GM13976 (cell line): ENCODE data around the gene SLC12A2.

Source experiments
- DNase-seq: peaks from one replicate; pipeline ENCODE4 v3.0.0; 2012; ENCODE audit warnings: low spot score
- CTCF ChIP-seq: IDR thresholded peaks from 2 replicates; pipeline ENCODE4 v1.5.1; 2012; ENCODE audit warnings: borderline replicate concordance, mild to moderate bottlenecking; ENCODE audit not compliant: insufficient read depth; ENCODE audit errors: extremely low read depth, missing control alignments, control extremely low read depth
- in situ Hi-C: fragments of 300-500 bp; cut with MboI; formaldehyde crosslinking; loops from one replicate; pipeline ENCODE4 v1.12.0; 2022; ENCODE audit warnings: low sequenced_read_pairs, mixed read lengths, inconsistent platforms; ENCODE audit not compliant: unreplicated experiment

SLC12A2 gene

GRCh38 chr5:128060644-128061385 is 22.8 kb upstream of the SLC12A2 start:
- no peak for DNase-seq
- TF ChIP-seq CTCF: no peak
- in situ Hi-C loops: no loop called here

DNA sequence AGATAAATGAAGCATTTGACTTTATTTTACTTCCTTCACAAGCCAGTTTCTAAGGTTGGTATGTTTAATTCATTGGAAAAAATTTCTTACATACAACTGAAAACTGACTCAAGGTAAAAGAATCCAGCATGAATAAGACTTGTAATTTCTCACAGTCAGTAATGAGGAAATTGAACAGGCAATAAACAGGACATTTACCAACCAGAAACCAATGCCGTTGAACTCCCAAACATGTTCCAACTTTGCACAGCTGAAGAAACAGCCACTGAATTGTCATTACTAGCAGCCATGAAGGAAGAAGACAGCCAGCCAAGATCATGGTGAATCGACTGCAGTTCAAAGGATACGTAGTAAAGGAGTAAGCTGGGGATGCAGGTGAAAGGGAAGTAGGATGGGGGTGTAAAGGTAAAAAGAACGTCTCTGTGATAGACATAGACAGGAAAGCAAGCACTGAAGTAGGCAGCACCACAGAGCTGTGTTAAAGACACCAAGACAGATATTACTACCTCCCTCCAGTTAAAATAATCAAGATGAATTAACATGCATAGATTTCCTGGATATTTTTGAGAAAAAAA is 21.3 kb upstream of the SLC12A2 start:
- in situ Hi-C loops: no loop called here
- no peak for TF ChIP-seq CTCF
- no peak for DNase-seq

- DNase-seq: no peak
- in situ Hi-C loops: no loop called here
- no peak for TF ChIP-seq CTCF
Observed at GRCh38 chr5:128074171-128074570, 9.4 kb upstream of the SLC12A2 start.

DNA sequence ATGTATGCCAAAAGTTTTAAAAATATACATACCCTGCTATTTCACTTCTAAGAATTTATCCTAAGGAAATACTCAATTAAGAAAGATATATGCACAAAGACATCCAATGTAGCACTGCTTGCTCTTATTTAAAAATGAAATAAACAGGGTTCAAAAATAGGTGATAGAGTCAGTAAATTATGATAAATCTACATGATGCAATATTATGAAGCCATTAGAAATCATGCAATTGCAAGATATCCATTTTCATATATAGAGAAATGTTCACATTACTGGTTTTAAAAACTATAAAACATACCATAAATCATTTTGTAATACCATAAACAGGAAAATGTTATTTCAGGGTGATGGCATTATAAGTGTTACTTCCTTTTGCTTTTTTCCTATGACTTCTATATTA is 8.6 kb upstream of the SLC12A2 start:
- TF ChIP-seq CTCF: no peak
- in situ Hi-C loops: loop anchor here (25.0 kb wide), 1 partner anchor 513 kb away; no protein-coding TSS in a partner anchor
- DNase-seq: no peak

GRCh38 chr5:128077526-128077925 is 6.0 kb upstream of the SLC12A2 start:
- TF ChIP-seq CTCF: no peak
- DNase-seq: no peak
- in situ Hi-C loops: loop anchor here (25.0 kb wide), 1 partner anchor 515 kb away; no protein-coding TSS in a partner anchor

- in situ Hi-C loops: loop anchor here (25.0 kb wide), 1 partner anchor 519 kb away; no protein-coding TSS in a partner anchor
- no peak for DNase-seq
- no peak for TF ChIP-seq CTCF
Observed at GRCh38 chr5:128081111-128081851, 2.3 kb upstream of the SLC12A2 start.
